Epithelial cell of proximal tubule (primary cell): Measurements from ENCODE around the gene RTP5. TPM values are rescaled to one million over a fixed set of nuclear protein-coding genes. Genes with fewer than 3 reads are reported as not detected.

ENCODE experiments used
- DNase-seq: peaks from one replicate; pipeline ENCODE4 v3.0.0-alpha.2; 2011; ENCODE audit warnings: low read depth
- H3K4me3 ChIP-seq: 2 replicates; pipeline ENCODE4 v1.5.1; 2011; ENCODE audit warnings: low read depth, mild to moderate bottlenecking, low read length
- total RNA-seq: library from RNA; depleted of rRNA; stranded (reverse); fragments of >200 nt; gene quantifications from 2 replicates; pipeline ENCODE4 v1.2.3, GENCODE V29; 2015
- TF ChIP-seq, protein P1 (sequence below): conservative IDR thresholded peaks from 2 replicates; pipeline ENCODE4 v1.5.1; 2012; ENCODE audit warnings: low read depth, mild to moderate bottlenecking, low read length

The RTP5 gene
- total RNA-seq, 1 donor from 2014 or later: not detected

DNA sequence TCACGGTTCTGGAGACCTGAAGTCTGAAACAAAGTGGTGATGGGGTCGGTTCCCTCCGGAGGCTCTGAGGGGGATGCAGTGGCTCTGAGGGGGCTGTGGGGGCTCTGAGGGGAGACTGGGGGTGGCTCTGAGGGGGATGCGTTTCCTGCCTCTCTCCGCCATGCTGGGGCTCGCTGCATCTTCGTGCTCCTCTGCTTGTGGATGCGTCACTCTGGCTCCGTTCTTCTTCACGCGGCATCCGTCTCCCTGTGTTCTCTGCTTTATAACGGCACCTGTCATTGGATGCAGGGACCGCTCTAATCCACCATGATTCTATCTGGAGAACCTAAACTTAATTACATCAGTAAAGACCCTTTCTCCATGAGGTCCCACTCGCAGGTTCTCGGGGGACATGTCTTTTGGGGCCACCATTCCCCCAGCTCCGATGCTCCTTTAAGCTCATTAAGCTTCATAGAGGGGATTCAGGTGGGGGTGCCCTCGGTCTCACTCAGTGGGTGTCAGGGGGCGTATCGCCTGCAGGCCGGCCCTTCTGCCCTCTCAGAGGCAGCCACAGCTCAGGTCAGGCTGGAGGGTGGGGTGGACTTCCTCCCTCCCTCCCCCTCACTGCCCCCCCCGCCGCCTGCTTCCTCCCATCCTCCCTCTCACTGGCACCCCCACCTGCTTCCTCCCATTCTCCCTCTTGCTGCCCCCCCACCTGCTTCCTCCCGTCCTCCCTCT, 18.4 kb downstream of the RTP5 start:
- DNase-seq: no peak
- no peak overlapping the region for H3K4me3 ChIP-seq
- TF ChIP-seq, protein P1, sequence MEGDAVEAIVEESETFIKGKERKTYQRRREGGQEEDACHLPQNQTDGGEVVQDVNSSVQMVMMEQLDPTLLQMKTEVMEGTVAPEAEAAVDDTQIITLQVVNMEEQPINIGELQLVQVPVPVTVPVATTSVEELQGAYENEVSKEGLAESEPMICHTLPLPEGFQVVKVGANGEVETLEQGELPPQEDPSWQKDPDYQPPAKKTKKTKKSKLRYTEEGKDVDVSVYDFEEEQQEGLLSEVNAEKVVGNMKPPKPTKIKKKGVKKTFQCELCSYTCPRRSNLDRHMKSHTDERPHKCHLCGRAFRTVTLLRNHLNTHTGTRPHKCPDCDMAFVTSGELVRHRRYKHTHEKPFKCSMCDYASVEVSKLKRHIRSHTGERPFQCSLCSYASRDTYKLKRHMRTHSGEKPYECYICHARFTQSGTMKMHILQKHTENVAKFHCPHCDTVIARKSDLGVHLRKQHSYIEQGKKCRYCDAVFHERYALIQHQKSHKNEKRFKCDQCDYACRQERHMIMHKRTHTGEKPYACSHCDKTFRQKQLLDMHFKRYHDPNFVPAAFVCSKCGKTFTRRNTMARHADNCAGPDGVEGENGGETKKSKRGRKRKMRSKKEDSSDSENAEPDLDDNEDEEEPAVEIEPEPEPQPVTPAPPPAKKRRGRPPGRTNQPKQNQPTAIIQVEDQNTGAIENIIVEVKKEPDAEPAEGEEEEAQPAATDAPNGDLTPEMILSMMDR: no peak

DNA sequence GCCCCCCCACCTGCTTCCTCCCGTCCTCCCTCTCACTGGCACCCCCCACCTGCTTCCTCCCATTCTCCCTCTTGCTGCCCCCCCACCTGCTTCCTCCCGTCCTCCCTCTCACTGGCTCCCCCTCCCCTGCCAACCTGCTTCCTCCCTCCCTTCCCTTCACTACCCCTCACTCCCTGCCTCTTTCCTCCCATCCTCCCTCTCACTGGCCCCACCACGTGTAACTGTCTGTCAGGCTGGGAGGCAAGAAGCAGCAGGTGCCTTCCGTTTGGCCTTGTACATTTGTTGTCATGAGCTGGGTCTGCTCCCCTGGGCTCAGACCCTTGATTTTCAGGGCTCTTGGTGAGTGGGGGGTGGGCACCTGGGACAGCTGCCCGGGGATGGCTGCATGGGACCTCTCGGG, 19.1 kb downstream of the RTP5 start:
- no peak overlapping the region for H3K4me3 ChIP-seq
- DNase-seq: no peak
- TF ChIP-seq, protein P1: no peak

DNA sequence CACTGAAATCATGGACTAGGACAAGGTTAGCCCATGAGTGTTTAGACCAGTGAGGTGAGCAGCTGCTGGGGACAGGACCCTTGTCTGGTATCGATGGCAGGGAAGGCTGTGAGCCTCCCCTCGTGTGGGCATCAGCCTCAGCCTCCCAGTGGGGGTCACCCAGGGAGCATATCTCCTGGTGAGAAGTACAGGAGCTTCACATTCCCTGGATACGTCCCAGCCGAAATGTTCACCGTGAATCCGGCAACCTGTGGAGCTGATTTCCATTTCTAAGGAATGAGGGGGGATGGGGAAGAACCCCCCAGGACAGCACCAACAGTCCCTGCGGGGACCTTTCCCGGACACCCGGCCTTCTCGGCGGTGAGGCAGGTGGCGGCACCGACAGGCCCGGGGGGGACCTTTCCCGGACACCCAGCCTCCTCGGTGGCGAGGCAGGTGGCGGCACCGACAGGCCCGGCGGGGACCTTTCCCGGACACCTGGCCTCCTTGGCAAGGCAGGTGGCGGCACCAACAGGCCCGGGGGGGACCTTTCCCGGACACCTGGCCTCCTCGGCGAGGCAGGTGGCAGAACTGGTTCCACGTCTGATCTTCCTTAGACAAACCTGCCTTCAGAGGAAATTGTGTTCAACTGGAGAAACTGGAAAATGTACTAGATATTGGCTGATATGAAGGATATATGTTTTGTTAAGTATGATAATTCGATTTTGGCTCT, 21.2 kb downstream of the RTP5 start:
- TF ChIP-seq, protein P1: no peak
- DNase-seq: no peak
- no peak overlapping the region for H3K4me3 ChIP-seq

DNA sequence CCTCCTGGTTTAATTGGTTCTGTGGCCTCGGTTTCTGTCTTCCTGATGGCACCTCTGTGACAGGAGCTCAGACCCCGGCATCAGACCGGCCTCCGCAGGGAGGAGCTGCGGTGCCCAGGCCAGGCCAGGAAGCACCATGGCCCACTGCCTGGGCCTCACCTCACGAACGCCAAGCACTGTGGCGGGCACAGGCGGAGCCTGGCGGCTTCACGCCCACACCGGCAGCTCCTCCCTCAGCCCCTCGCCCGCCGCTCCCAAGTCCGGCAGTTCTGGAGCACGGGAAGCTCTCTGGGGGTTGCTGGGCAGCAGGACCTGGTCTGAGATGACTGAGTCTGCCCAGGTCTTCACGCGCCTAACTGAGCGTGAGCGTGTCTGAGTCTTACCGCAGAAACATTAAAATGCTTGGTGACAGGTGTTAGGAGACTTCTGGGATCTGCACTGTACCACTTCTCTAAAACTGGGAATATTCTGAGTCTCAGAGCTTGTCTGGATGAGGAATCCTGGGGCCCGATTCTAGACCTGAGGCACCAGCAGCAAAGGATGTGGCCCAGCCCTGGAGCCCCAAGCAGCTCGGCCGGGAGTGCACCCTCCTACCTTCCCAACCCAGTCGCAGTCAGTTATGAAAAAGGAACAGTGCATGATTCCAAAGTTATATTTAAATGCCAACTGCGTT, 21.9 kb downstream of the RTP5 start:
- TF ChIP-seq, protein P1: no peak
- no peak overlapping the region for H3K4me3 ChIP-seq
- DNase-seq: no peak

DNA sequence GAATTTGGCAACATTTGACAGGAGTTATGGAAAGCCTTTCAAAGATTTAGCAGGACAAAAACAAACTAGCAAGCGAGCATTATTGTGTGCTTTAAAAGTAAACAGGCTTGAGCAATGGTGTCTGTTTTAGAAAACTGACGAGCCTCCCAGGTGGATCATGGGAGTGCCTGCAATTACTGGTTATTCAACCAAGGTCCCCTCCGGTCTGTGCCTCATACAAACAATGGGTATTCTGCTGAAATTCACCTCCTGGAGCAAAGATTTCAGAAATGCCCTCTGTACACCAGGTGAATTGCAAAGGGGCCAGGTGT, 22.4 kb downstream of the RTP5 start:
- no peak overlapping the region for H3K4me3 ChIP-seq
- TF ChIP-seq, protein P1: no peak
- DNase-seq: no peak

DNA sequence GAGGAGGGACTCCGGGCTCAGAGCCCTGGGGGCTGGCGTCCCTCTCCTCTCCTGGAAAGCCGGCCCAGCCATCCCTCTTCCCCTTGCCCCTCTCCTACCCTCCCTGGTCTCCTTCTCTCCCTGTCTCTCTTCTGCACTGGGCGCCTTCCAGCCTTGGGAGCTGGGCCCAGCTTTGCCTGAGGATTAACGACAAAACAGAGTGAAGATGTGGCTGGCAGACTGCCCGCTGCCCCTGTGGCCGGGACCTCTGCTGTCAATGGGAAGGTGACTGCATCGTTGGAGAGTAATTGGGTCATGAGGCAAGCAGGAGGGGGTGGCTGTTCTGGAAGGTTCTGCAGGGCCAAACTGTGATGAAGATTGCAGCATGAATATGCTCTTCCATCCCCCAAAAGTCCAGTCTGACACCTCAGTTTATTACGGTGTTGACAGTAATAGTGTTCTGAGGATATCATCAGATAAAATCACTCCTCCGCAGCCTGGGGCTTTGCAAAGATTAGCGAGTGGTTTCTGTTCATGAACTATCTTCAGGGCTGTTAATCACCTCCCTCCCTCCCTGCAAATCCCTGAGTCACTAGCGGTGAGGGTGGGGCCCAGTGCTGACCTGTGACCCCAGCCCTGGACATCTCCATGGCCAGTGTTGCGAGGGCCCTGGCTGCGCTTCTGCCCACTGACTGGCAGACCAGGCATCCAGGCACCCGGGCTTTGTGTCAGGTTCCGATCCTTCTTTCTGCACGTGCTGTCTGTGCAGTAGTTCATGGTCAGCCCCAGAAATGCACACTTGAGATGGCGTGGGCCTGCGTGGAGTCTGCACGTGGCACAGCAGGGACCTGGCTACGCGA, 23.0 kb downstream of the RTP5 start:
- no peak overlapping the region for H3K4me3 ChIP-seq
- no peak for DNase-seq
- TF ChIP-seq, protein P1: no peak
